NCI-H2107 (cell line): Measurements from ENCODE around the gene SPATA20.

Experiments
- DNase-seq: peaks from one replicate; lab custom pipeline; 2025; lab: John Stamatoyannopoulos, UW

The SPATA20 gene

DNA sequence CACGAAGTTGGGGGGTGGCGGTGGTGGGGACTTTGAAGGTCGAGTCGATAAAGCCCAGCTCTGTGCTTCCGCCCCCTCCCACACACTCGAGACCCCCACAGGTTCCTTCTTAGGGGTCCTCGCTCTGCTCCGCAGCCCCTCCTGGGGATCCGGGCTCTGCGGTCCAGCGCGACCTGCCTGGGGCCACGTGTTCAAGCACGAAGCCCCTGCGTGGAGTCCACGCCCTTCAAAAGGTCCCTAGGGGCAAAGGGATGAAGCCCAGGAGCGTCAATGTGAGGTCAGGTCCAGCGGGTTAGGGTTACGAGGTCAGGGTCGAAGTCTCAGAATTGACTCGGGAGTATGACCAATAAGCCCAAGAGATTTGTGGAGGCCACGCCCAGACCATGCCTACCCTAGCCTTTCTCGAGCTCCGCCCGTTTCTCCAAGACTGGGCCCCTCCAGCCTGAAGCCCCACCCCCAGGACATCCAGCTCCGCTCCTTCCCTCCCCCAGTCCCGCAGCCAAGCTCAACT, 12.8 kb downstream of the SPATA20 start:
- no peak for DNase-seq

DNA sequence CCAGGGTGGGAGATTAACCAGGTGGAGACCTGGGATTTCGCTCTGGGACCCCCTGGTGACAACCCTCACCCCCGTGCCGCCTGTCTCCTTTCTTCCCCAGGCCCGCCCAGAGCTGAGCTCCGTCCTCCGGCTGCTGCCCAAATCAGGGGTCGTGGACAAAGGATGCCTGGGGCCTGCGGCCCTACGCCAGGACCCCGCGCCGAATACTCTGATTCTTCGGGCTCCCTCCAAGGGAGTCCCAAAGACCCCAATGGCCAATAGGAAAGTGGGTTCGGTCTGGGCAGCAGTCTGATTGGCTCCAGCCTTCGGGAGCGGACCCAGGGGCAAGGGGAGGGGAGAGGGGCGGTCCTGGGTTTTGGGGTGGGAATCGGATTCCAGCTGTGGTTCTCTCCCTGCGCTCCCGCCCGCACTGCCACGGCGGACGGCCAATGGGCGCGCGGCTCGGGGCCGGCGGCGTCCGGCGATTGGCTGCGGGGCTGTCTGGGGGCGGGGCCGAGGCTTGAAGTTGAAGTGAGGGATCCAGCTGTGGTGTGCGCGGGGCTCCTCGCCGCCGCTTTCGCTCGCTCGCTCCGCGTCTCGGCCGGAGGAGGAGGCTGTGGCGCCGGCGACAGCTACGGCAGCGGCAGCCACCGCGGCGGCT, 13.3 kb downstream of the SPATA20 start, which contains the start of gene CACNA1G:
TSS of gene CACNA1G (plus strand) at position 531 of the 640 bp plus-strand sequence. CDS start 745 bp downstream, outside the sequence.
- peak; percentile 59 for DNase-seq

DNA sequence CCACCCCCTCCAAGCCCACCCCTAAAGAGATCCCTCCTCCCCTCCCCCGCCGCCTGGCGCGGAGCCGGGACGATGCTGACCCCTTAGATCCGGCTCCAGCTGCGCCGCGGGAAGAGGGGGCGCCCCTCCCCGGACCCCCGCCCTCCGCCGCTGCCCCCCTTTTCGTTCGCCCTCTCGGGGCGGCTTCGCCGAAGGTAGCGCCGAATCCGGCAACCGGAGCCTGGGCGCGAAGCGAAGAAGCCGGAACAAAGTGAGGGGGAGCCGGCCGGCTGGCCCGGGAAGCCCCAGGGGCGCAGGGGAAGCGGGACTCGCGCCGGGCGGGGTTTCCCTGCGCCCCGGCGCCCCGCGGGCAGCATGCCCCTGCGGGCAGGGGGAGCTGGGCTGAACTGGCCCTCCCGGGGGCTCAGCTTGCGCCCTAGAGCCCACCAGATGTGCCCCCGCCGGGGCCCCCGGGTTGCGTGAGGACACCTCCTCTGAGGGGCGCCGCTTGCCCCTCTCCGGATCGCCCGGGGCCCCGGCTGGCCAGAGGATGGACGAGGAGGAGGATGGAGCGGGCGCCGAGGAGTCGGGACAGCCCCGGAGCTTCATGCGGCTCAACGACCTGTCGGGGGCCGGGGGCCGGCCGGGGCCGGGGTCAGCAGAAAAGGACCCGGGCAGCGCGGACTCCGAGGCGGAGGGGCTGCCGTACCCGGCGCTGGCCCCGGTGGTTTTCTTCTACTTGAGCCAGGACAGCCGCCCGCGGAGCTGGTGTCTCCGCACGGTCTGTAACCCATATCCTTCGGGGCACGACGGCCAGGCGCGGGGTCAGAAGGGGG, 14.2 kb downstream of the SPATA20 start:
- DNase-seq, result no peak

DNA sequence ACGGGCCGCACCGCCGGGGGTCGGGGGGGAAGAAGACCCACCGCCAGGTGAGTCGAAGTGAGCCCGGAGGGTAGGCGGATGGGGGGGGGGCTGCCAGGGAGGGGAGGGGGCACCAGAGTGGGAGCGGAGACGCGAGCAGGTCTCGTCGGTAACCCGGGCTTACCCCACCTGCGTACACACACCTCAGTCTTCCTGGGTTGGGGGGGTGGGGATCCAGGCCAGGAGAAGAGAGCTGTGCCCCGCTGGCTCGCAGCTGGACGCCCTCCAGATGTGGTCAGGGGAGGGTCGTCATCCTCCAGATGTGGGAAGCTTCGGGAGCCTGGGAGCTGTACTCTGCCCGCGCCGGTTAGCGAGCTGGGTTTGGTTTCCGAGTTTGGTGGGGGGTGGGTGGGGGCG, 14.8 kb downstream of the SPATA20 start:
- DNase-seq, result no peak

DNA sequence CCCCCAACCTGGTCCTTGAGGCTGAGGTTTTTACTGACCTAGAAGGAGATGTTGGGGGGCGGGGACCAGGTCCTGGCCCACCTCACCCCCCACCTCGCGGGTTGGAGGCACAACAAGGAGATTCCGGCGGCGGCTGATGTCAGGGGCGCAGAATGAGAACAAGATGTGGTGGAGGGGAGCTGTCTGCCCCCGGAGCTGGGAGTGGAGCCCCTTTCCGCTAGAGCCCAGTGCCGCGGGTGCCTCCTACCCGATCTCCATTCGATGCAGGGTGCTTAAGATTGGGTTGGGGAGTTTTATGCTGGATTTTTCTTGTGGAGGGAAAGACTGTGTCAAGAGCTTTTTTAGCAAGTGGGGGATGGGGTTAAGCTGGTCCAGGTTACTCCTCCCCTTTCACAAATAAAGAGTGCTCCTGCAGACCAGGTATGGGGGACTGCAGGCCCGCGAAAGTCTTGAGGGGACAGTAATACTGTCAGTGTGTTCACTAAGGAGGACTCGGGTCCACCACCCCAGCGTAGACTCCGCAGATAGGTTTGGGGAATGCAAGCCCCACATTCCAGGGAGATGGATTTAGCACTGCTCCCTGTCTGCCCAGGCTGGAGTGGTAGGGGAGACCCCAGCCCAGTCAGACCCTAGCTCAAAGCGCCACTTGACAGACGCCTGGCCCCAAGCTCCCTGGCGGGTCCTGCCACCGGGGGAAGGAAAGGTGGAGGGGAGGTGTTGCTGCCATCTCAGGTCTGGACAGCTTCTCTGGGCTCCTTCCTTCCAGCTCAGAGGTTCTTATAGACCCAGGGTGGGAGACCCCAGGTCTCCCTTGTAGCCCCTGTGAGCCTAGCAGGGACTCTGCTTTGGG, 15.5 kb downstream of the SPATA20 start:
- DNase-seq, result no peak

DNA sequence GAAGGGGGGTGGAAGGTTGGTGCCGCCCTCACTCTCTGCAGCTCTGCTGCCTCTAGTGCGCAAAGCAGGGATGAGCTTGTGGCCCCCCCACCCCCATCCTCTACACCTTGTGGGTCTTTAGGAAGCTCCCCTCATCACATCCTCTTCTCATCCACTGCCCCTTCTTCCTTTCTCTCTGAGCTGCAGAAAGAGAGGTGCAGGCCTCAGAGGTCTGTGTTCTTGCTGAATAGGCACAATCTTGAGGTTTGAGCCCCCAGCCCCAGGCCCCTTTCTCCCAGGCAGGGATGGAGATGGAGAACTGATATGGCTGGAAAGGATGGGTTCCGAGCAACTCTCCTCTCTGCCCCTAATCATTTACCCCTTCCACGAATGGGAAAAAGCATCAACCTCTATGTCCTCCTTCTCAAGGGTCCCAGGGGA, 16.1 kb downstream of the SPATA20 start:
- no peak for DNase-seq

DNA sequence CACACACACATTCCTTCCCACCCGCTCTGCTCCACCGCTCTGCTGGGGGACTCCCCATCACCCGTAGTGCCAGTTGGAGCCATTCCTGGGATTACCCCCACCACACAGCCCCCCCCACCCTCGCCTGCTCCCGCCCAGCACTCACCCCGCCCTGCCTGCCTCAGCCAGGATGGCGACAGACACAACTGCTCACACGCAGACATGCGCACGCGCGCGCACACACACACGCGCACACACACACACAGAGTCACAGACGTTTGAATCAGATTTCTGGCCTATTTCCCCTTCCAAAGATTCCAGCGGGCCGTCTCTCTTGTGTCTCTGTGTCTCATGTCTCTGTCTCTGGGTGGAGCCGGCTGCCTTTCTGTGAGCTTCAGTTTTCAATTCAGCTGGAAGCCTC, 17.9 kb downstream of the SPATA20 start:
- DNase-seq, result no peak

DNA sequence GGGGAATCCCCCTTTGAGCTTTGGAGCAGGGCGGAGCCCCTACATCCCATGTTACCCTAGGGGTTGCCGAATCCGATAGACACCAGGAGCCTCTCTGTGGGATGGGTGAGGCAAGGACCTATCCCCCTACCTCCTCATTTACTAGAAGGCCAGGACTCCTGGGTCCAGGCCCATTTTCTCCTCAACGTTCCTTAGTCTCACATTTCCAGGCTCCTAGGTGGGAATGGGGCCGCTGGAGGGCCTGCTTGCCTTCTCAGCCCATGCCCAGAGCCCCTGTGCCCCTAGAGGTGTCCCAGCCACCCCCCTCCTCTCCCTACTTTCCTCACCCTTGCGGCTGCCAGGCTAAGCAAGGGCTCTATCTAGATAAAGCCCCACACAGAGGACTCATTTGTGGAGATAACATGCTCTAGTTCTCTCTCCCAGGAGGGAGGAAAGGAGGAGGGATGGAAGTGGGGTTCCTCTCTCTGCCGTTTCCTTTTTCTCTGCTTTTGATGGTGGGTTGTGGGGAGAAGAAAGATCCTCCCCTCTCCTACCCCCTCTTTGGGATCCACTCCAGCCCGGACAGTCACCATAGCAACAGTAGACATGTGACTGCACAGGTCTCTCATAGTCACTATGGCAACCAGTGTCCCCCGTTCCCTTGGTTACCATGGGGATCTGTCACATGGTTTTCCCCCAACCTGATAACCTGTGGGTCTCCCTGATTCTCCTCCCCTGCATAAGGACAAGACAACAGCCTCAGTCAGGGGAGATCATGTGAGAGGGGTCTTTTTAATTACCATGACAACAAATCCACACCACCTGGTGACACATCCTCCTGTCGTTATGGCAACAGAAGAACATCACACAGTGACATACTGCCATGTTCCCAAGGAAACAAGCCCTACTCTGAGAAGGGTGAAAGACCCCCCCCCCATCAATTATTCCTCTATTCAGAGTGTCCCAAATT, 18.7 kb downstream of the SPATA20 start:
- DNase-seq, result no peak

DNA sequence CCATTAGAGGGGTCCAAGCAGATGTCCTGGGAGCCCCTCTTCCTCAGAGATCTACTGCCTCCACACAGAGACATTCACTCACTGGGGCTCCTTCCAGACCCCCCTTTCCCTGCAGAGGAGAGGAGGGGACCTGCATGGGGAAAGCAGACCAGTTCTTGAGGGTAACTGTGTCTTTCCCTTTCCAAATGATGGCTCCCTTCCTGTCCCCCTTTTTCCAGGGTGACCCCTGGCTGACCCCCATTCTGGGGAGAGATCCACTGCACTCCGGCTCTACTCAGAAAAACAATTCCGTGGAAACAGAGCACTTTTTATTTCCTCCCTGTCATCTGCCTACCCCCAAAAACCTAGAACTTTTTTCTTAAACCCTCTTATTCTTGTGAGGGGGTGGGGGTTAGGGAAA, 19.9 kb downstream of the SPATA20 start:
- no peak for DNase-seq

DNA sequence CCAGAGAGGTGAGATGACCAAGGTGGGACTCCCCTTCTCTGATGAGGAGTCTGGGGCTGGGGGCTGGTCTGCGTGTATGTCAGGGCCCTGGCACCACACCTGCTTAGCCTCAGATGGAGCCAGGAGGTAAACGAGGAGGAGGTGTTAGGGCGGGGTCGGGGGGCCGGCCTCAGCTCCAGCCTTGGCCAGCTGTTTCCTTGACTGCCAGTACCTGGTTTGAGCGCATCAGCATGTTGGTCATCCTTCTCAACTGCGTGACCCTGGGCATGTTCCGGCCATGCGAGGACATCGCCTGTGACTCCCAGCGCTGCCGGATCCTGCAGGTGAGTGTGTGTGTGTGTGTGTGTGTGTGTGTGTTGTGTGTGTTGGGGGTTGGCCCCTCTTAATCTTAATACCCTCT, 21.7 kb downstream of the SPATA20 start:
- DNase-seq, result no peak

DNA sequence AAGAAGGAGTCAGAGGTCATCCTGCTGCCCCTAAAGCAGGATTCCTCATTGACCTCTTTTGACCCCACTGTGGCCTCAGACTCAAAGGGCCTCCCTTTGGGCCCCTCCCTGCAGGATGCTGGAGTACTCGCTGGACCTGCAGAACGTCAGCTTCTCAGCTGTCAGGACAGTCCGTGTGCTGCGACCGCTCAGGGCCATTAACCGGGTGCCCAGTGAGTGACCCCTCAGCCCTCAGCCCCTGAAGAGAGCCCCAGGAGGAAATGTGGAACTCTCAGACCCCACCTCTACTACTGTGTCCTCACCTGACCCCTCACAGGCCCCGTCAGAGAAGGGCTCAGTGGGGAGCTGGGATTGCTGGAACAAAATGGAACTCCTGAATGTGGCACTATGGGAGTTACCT, 22.6 kb downstream of the SPATA20 start:
- DNase-seq, result no peak

DNA sequence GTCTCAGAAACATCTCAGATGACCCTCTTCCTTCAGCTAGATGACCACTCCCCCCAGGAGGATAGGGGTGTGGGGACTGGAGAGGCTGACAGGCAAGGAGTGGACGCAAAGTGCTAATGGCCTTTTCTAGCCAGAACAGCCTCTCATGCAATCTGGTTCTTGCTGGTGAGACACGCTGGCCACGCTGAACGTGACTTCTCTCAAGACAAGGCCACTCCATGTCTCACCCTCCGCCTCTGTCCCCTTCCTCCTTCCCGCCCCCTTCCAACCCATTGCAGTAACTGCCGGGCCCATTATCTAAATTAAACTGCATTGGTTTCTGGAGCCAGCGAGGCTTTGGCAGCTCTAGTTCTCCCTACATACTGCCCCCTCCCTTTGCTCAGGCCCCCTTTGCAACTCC, 23.1 kb downstream of the SPATA20 start:
- no peak for DNase-seq

DNA sequence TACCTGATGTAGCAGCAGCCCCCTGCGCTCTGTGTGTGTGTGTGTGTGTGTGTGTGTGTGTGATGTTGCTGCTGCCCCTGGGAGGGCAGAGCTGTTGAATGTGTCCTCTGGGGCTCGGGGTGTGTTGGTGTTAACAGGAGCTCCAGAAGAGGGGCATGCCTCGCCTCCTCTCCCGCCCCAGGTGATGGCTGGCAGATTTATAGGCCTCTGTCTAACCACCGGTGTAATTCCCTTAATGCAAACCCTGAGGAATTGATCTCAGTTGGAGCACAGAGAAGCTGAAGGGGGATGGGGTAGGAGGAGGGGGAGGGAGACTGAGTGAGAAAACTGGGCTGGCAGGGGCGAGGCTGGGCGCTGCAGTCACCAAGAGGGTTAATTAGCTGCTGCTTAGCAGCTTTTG, 23.6 kb downstream of the SPATA20 start:
- no peak for DNase-seq

DNA sequence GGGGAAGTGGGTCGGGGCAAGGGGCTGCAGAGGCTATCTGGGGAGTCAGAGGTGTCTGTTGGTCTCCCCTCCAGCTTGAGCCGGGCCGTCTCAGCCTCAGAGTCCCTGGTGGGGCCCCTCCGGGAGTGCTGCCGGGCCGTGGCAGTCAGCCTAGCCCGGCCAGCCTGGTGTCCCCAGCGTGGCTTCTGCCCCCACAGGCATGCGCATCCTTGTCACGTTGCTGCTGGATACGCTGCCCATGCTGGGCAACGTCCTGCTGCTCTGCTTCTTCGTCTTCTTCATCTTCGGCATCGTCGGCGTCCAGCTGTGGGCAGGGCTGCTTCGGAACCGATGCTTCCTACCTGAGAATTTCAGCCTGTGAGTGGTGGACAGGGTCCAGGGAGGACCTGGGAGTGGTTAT, 24.7 kb downstream of the SPATA20 start:
- no peak for DNase-seq

DNA sequence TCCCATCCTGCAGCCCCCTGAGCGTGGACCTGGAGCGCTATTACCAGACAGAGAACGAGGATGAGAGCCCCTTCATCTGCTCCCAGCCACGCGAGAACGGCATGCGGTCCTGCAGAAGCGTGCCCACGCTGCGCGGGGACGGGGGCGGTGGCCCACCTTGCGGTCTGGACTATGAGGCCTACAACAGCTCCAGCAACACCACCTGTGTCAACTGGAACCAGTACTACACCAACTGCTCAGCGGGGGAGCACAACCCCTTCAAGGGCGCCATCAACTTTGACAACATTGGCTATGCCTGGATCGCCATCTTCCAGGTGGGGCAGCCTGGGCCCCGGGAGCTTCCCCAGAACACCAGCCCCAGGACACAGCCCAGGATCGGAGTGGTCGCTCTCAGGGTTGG, 25.6 kb downstream of the SPATA20 start:
- DNase-seq, result no peak

DNA sequence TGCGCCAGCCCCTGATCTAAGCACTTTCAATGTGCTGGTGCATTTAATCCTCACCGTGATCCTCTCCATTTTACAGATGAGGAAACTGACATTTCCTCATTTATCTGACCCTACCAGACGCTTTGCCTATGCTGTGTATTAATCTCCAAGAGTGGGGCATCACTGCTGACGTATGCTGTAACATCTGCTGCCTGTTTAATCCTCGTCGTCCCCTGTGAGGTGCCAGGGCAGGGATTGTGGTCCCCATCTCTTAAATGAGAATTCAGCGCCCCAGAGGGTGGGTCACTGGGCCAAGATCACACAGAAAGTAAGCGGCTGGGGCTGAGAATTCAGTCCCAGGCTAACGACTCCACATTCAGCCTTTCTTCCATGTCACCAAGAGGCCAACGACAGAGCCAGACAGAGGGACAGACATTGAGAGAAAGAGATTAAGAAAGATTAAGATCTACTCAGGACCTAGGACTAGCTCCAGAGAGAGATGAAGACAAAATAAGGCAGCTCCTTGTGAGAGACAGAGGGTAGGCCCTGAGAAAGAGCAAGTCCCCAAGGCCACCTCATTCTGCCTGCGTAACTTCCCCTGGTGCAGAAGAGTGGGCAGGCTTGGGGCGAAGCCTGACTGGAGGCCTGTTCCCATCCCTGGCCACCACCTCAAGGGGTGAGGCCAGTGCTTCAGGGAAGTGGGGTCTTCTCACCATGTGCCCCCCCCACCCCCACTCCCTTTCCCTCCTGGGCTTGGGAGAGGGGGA, 27.1 kb downstream of the SPATA20 start:
- no peak for DNase-seq

DNA sequence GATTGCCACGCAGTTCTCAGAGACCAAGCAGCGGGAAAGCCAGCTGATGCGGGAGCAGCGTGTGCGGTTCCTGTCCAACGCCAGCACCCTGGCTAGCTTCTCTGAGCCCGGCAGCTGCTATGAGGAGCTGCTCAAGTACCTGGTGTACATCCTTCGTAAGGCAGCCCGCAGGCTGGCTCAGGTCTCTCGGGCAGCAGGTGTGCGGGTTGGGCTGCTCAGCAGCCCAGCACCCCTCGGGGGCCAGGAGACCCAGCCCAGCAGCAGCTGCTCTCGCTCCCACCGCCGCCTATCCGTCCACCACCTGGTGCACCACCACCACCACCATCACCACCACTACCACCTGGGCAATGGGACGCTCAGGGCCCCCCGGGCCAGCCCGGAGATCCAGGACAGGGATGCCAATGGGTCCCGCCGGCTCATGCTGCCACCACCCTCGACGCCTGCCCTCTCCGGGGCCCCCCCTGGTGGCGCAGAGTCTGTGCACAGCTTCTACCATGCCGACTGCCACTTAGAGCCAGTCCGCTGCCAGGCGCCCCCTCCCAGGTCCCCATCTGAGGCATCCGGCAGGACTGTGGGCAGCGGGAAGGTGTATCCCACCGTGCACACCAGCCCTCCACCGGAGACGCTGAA, 28.7 kb downstream of the SPATA20 start:
- DNase-seq, result peak; percentile 19

DNA sequence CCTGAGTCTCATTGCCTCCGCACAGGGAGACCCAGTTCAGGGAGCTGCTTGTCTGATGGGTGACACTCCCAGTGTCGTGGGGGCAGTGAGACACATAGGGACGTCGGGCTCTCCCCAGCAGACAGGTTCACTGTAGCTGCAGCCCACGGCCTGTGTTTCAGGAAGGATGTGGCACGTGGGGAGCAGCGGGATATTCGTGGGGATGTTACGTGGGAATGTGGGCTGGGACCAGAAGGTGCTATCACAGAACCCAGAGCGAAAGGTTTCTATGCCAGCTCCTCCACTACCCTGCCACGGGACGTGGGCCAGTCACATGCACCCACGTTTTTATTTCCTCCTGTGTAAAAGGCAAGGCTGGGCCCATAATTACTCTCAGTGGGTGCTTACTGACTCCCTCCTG, 29.9 kb downstream of the SPATA20 start:
- no peak for DNase-seq

DNA sequence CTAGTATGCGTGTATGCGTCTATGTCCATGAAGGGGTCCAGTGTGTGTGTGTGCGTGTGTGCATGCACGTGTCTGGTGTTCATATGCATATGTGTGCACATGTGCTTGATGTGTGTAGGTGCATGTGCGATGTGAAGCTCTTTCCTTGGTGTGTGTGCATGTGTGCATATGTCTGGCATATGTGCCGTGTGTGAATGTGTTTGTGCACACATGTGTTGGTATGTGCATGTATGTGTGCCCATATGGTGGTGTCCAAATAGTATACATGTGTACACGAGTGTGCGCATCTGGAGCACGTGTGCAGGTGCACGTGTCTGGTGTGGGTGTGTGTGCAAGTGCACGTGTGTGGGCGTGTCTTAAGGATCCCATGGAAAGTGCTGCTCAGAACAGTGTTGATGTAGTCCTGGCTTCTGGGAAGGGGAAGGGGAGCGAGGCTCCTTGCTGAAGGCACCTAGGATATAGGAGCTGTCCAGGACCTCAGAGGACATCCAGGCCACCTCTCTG, 30.5 kb downstream of the SPATA20 start:
- DNase-seq, result no peak

DNA sequence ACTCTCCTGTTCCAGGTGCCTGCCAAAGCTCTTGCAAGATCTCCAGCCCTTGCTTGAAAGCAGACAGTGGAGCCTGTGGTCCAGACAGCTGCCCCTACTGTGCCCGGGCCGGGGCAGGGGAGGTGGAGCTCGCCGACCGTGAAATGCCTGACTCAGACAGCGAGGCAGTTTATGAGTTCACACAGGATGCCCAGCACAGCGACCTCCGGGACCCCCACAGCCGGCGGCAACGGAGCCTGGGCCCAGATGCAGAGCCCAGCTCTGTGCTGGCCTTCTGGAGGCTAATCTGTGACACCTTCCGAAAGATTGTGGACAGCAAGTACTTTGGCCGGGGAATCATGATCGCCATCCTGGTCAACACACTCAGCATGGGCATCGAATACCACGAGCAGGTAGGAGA, 31.2 kb downstream of the SPATA20 start:
- DNase-seq, result no peak
